ENCODE results near the gene TAP2. TPM values are rescaled to one million over a fixed set of nuclear protein-coding genes. Genes with fewer than 3 reads are reported as not detected.

The TAP2 gene
- polyA plus RNA-seq, 1 of the 3 experiments (the other 2 are of a cell fraction), result 19.9 TPM

- no peak overlapping the region for H3K9ac ChIP-seq
- H3F3A ChIP-seq (replicated peaks; ENCODE audit: insufficient read depth), result peaks cover 8% of the 10 kb centered on the region
- no peaks in the 10 kb centered on the region for H3K9me3 ChIP-seq
- peaks cover 3 to 14% of the 10 kb centered on the region in 2 experiments for H3K36me3 ChIP-seq (replicated peaks in 1 of 2; ENCODE audit: control insufficient read depth in 1 of 2, insufficient read depth in 2 of 2, low read length in 1 of 2)
- H3K4me1 ChIP-seq (ENCODE audit: control insufficient read depth in 1 of 2, insufficient read depth in 2 of 2, low read depth in 1 of 2, low read length in 1 of 2), result peaks cover 0 to 14% of the 10 kb centered on the region in 2 experiments; a peak in 1 of 4 replicates
- H4K20me1 ChIP-seq (ENCODE audit: insufficient read depth), result no peaks in the 10 kb centered on the region
- no peak overlapping the region for H3K4me2 ChIP-seq
- no peak for DNase-seq
- H3K4me3 ChIP-seq (ENCODE audit: low read depth in 2 of 2, low read length in 1 of 2), result no peak overlapping the region
- H2AFZ ChIP-seq (ENCODE audit: low read depth), result no peak overlapping the region
- no peak for TF ChIP-seq CHD2 (IDR thresholded peaks at IDR 0.05; ENCODE audit: low read length, partially characterized antibody)
- no peak for TF ChIP-seq RFX5 (IDR thresholded peaks at IDR 0.05; ENCODE audit: low read length)
- TF ChIP-seq PBX3 (IDR thresholded peaks at IDR 0.05), result no peak
- no peak for TF ChIP-seq SMC3 (IDR thresholded peaks at IDR 0.05; ENCODE audit: low read depth, low read length)
- no peak for TF ChIP-seq FOSL2 (IDR thresholded peaks at IDR 0.05; ENCODE audit: borderline replicate concordance, low read depth)
- TF ChIP-seq FOXM1 (IDR thresholded peaks at IDR 0.05; ENCODE audit: low read depth), result no peak
- no peak for TF ChIP-seq EZH2phosphoT487 (IDR thresholded peaks at IDR 0.05; ENCODE audit: borderline replicate concordance, low read depth)
- no peak for TF ChIP-seq EP300 (IDR thresholded peaks at IDR 0.05; ENCODE audit: borderline replicate concordance in 1 of 2, low read depth in 1 of 2, low read length in 1 of 2)
- no peak for TF ChIP-seq GABPA (IDR thresholded peaks at IDR 0.05; ENCODE audit: low read depth)
- no peak for TF ChIP-seq GATA2 (CRISPR knock-in tag; IDR thresholded peaks at IDR 0.05)
- no peak for TF ChIP-seq SIN3A (IDR thresholded peaks at IDR 0.05; ENCODE audit: borderline replicate concordance, low read depth, low read length)
- no peak for TF ChIP-seq MXI1 (IDR thresholded peaks at IDR 0.05; ENCODE audit: low read depth, low read length)
- TF ChIP-seq TCF12 (IDR thresholded peaks at IDR 0.05), result no peak
- TF ChIP-seq ELF1 (IDR thresholded peaks at IDR 0.05), result no peak
- no peak for TF ChIP-seq CTCF (IDR thresholded peaks at IDR 0.05)
- no peak for TF ChIP-seq ZBTB33 (IDR thresholded peaks at IDR 0.05; ENCODE audit: borderline replicate concordance, low read depth)
- TF ChIP-seq TEAD4 (IDR thresholded peaks at IDR 0.05; ENCODE audit: borderline replicate concordance, insufficient read depth), result no peak
- ChIA-PET CTCF (interaction anchor here (3.0 to 3.6 kb wide), 2 partner anchors 12 to 17 kb away, joined by 26 to 31 read pairs; partner anchors contain the start of gene TAP2), POLR2A (no interaction called here)
- H3K27me3 ChIP-seq (ENCODE audit: insufficient read depth), result no peaks in the 10 kb centered on the region
- no peak overlapping the region for H3K27ac ChIP-seq (ENCODE audit: low read depth in 2 of 2, low read length in 1 of 2)
- H3K9me2 ChIP-seq, result no peaks in the 10 kb centered on the region
- WGBS (ENCODE audit: low lambda C conversion rate), result 100% methylated on average over 4 of the region's 4 CpGs
- peaks cover 4% of the 10 kb centered on the region; the same call in 1 of the 2 replicates for H3K79me2 ChIP-seq (ENCODE audit: insufficient read depth)
Observed at GRCh38 chr6:32851025-32851424, 12.5 kb upstream of the TAP2 start.
